Measurements from ENCODE around the gene PLCB3.

PLCB3 gene

GRCh38 chr11:64206457-64207255 lies 44.7 kb upstream of the PLCB3 start, which contains the start of gene FERMT3:
Gene FERMT3 (plus strand): TSS chr11:64206721. CDS start chr11:64207365, 644 bp downstream.
- peak; percentile 70 for DNase-seq (ENCODE audit: low spot score)
- no peak for TF ChIP-seq CTCF (IDR thresholded peaks at IDR 0.05; ENCODE audit: extremely low read depth, missing control alignments)

GRCh38 chr11:64207256-64208085 lies 43.9 kb upstream of the PLCB3 start:
- DNase-seq (ENCODE audit: low spot score), result peak; percentile 93

GRCh38 chr11:64208086-64208795 lies 43.1 kb upstream of the PLCB3 start:
- no peak for DNase-seq (ENCODE audit: low spot score)
- no peak for TF ChIP-seq CTCF (IDR thresholded peaks at IDR 0.05; ENCODE audit: extremely low read depth, missing control alignments)

More at GRCh38 chr11:64207256-64208085, 43.9 kb upstream of the PLCB3 start:
- TF ChIP-seq CTCF (IDR thresholded peaks at IDR 0.05; ENCODE audit: extremely low read depth, missing control alignments), result no peak

- DNase-seq (ENCODE audit: low spot score), result no peak
- TF ChIP-seq CTCF (IDR thresholded peaks at IDR 0.05; ENCODE audit: extremely low read depth, missing control alignments), result no peak
Observed at GRCh38 chr11:64208796-64209562, 42.4 kb upstream of the PLCB3 start.

- DNase-seq (ENCODE audit: low spot score), result no peak
- no peak for TF ChIP-seq CTCF (IDR thresholded peaks at IDR 0.05; ENCODE audit: extremely low read depth, missing control alignments)
Observed at GRCh38 chr11:64209563-64209843, 41.8 kb upstream of the PLCB3 start.

- no peak for DNase-seq (ENCODE audit: low spot score)
Observed at GRCh38 chr11:64210301-64211020, 40.9 kb upstream of the PLCB3 start.

More at GRCh38 chr11:64210301-64211020, 40.9 kb upstream of the PLCB3 start:
- TF ChIP-seq CTCF (IDR thresholded peaks at IDR 0.05; ENCODE audit: extremely low read depth, missing control alignments), result no peak

Data from GM20000 (cell line).